Stimulated activated CD4-positive, alpha-beta T cell treated with anti-CD3 and anti-CD28 coated beads, Interleukin-1b, Interleukin-23, amount 100 ng/mL, for 4 hours (primary cell): ENCODE measurements around the gene LGR6.

ENCODE experiments used
- DNase-seq, 2 donors: peaks; one replicate each; pipeline ENCODE4 v3.0.0-alpha.2; 2020; ENCODE audit warnings: low read depth in 2 of 2

The LGR6 gene

GRCh38 chr1:202266061-202266765 is 72.6 kb downstream of the LGR6 start:
- DNase-seq = no peak

DNA sequence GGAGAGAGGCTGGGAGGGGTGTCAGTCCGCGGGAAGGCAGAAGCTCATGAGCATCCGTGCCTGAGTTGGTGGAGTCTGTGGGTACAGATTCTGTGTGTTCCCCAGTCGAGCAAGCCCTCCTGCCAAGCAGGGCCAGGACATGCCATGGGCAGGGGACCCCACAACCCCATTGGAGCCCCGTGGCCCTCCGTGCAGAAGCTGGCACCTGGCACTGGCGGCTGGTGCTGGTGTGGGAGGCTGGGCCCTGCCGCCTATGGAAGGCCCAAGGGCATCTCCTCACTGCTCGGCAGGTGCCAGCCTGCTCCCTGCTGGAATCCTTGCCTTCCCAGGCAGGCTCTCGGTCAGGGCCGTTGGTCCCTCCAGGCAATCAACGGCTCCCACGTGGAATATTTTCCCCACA is 74.4 kb downstream of the LGR6 start:
- no peak for DNase-seq

- no peak for DNase-seq
Observed at GRCh38 chr1:202268817-202269216, 75.2 kb downstream of the LGR6 start.

GRCh38 chr1:202270871-202271326 is 77.3 kb downstream of the LGR6 start:
- DNase-seq = no peak

DNA sequence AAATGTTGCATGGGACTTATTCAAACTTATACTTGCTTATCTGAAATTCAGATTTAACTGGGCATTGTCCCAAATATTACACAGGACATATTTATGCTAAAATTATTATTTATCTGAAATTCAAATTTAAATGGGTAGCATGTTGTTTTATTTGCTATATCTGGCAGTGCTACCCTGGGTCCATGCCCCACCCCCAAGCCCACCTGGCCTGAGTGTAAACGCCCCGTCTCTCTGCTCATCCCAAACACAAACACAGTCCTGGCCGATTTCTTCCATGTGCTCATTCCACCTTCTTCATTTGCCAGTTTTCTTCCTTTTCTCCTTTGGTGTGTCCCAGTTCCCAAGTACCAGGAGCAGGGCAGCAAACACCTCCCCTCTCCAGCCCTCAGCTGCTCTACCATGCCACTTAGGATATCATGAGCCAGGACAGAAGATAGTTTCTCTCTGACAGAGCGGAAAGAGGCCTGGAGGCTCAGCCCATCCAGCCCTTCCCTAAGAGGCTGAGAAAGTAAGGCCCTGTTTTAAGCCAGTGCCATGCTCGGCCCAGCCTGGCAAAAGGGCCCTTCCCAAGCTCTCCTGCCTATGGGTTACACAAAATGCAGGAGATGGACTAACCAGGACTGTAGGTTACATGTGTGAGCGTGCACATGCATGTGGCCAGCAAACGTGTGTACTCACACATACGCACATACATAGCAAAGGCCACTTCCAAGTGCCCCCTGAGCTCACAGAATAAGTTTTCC is 78.7 kb downstream of the LGR6 start:
- DNase-seq = no peak

DNA sequence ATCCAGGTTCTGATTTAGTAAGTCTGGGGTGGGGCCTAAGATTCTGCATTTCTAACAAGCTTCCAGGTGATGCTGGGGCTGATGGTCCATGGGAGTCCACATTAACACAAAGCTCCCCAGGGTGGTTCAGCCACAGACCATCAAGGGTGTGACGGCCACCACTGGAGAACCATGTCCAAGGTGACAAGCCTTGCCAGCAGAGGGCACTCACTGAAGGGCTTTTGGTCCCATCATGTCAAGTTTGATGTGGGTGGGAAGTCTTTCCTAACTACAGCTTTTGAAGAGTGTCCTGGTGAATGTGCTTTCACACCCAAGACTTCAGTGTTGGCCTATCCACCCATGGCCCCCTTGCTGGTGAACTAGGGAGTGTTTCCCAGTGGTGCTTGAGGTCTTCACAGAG is 81.0 kb downstream of the LGR6 start:
- peak in 1 of 2 donors; percentile 12 for DNase-seq

DNA sequence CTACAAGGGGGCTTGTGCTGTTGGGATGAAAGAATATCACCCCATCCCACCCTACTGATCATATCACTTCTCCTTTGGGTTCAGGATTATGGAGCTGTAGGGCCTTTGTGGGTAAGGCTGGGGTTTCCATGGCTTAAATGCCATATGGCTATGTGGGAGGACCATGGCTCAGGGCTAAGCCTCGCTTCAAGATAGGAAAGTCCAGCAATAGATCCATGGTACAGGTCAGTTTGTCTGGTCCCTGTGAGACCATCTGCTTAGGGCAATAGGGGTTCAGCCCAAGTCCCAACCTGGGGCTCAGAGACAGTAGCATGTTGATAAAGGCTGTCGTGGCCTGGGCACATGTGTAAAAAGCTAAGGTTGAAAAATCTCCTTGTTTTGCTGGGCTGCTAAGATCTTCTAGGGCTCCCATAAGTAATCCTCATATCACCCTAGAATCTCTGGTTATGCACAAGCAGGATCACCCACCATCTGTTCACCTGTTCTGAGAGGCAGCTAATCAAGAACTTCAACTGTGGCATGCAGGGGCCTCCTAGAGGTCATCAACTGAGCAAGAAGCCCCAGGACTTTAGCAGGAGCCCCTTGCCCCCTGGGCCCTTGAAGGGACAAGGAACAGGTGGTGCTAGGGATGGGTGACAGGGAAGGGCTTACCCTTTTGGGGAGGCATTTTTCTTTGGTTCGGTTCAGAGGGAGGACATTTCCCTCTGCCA is 81.6 kb downstream of the LGR6 start:
- no peak for DNase-seq

DNA sequence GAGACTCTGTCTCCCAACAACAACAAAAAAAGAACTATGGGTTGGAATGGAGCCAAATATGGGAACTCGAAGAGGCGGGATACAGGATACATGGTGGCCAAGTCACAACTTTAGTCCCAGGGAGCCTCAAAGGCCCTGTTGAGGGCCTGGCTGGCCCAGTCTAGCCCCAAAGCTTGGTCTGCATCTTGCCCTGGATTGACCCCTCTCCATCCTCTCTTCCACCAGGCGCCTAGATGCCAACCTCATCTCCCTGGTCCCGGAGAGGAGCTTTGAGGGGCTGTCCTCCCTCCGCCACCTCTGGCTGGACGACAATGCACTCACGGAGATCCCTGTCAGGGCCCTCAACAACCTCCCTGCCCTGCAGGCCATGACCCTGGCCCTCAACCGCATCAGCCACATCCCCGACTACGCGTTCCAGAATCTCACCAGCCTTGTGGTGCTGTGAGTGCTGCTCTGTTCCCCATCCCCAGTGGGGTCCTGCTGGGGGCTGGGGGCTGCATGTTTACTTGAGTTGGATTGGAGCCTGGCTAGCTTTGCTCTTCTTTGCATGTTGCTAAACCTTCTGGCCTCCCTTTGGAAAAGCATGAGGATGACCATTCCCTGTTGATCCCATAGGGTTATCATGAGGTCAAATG is 82.6 kb downstream of the LGR6 start:
- no peak for DNase-seq

GRCh38 chr1:202276920-202277319 is 83.3 kb downstream of the LGR6 start:
- no peak for DNase-seq

DNA sequence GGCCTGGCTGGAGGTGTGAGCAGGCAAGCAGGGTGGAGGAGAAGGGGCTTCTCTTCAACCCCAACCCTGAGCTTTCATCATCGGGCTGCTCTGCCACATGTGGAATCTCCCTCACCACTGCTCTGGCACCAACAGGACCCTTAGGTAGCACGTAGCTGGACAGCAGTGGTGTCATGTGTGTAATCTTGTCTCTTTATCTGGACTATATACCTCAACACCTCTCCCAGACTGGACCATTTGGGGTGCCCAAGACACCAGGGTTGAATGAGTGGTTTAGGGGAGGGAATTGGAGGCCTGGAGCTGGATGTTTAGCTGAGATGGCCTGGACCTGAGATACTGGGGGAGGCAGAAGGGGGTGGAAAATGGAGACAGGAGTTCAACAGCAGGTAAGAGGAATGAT is 85.2 kb downstream of the LGR6 start:
- DNase-seq = no peak

DNA sequence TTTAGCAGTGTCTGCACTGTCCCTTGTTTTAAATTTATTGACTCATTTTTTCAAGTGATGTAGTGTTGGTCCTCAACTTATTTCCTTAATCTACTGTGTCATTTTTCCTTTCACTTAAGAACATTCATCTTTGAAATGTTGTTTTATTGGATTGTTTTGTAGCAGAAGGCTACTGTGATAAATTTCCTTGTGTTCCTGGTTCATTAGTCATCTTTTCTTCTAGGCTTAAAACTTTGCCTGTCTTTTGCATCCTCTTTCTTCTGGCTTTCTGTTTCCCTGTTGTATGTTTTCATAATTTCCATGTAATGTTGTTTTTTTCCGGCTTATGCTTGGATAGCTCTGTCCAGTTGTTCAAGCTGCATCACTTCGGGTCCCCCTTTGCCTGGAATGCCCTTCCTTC is 86.2 kb downstream of the LGR6 start:
- no peak for DNase-seq

DNA sequence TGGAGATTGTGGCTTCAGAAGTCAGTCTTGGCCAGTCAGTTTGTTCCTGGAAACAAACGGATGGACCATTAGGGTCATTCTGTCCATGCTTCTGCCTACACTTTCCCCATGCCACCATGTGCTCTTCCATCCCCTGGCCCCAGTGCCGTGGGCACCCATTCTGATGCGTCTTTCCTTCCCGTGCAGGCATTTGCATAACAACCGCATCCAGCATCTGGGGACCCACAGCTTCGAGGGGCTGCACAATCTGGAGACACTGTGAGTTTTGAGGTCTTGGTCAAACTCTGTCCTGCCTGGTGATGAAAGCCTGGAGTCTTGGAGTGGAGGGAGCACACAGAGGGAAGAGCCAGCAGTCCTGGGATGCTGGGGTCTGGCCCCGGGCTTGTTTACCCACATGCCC is 87.0 kb downstream of the LGR6 start:
- DNase-seq = no peak

DNA sequence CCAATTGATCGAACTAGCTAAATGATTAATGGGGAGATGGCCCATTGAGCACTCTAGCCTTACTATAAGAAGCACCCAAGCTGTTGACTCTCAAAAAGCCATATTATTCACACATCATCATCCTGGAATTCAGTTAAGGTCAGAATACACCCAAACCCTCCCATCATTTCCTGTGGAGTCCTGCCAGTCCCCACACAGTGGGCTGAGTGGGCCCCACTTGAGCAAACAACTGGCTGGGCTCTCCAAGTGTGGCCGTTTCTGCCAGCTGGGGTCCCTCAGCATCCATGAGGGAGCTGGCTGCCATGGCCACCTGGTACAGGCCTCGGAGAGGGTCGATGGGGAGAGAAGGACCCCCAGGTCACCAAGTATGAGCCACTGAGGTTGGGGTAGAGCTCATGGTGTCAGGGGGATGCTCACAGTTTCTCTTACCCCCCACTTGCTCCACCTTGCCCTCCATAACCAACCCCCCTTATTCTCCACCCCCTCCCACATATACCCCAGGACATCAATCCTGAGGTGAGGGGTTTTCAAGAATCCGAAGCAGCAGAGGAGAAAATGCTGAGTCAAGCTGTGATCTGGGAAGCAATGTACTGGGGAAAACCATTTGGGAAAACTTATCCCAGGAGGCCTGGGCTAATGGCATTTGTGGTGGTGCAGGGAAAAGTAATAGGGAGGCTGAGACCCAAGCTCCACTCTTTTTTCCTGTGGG is 87.9 kb downstream of the LGR6 start:
- no peak for DNase-seq

DNA sequence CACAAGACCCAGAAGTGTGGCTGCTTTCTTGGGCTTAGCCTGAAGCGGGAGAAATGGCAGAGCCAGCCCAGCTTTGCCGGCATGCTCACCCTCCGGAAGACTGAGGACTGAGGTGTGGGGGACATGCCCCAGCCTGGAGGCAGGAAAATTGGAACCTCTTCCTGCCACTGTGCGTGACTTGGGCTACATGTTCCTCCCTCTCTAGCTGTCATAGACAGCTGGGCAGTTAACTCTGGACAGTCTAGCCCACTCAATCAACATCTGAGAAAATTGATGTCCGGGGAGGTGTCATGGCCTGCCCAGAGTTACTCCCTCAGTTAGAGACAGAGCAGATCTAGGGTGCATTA is 88.4 kb downstream of the LGR6 start:
- DNase-seq = no peak

DNA sequence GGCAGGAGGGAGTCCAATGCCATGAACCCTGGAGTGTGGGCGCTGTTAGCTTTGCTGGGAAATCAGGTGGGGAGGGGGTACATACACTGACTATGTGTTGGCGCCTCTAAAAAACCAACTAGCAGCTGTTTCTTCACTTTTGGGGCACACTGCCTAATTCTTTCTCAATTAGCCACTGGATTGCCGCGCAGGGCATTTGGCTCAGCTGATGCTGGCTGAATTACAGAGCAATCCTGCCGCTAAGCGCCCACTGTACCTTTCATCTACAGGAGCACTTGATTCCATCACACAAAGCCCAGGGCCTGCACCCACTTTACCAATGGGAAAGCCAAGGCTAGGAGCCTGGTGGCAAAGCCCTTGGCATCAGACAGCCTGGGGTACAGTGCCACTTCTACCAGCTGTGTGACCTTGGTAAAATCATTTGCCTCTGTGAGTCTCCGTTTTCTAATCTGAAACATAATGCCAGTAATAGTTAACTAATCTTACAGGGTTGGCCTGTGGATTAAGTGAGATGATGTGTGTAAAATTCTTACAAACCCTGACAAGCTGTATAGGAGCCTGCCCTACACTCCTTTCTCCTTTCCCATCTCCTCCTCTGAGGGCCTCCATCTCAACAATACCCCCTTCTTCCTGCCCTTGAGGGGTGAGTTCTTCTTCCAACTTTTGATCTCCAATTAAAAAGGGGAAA is 89.1 kb downstream of the LGR6 start:
- no peak for DNase-seq

GRCh38 chr1:202283379-202283844 is 89.8 kb downstream of the LGR6 start:
- no peak for DNase-seq

DNA sequence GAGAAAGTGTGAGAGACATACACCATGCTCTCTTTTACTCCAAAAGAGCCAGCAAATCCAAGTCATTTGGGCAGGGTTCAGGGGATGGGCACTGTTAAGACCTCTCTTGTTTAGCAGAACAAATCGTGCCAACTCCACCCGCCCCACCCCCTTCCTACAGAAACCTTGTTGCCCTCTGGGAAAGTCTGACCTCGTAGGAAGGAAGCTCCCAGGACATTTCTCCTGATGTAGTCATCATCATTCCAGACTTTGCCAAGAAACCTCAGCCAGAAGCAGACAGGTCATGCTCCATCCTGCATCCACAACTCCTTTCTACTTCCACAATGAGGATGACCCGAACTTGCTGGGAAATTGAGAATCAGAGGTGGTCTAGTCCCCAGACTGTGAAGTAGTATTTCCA is 90.4 kb downstream of the LGR6 start:
- no peak for DNase-seq

GRCh38 chr1:202285908-202286307 is 92.3 kb downstream of the LGR6 start:
- no peak for DNase-seq

GRCh38 chr1:202286622-202287097 is 93.1 kb downstream of the LGR6 start:
- DNase-seq = no peak

- DNase-seq = no peak
Observed at GRCh38 chr1:202287196-202287595, 93.6 kb downstream of the LGR6 start.

DNA sequence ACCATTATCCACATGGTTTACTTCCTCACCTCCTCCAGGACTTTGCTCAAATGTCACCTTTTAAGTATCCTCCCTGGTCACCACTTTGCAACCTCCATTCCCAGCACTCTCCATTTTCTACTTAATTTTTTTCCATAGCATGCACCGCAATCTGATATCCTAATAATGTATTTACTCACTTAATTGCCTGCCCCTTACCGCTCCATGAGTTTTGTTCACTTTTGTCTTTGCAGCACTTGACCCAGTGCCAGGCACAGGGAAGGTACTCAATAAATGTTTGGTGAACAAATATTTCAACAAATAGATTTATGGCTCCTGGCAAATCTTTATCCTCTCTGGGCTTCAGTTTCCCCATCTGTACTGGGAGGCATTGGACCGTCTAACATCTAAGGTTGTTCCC is 94.6 kb downstream of the LGR6 start:
- no peak for DNase-seq
